Urothelium cell line (cell line): ENCODE measurements around the gene USP13.
A peak's percentile ranks its signal among the peaks of the same experiment; 100 is the strongest.
"Not testable (repeated sequence)": the region's sequence is repeated elsewhere in the genome, so short reads cannot be mapped to it uniquely, and the experiment has no call there.

Source experiments
- DNase-seq: peaks from one replicate; pipeline ENCODE4 v3.0.0; 2011; ENCODE audit warnings: low spot score, mixed read lengths
- FAIRE-seq: peaks from 2 replicates; lab custom pipeline; 2011; peaks lifted over from hg19 to GRCh38; lab: Jason Lieb, UNC

The USP13 gene

GRCh38 chr3:179653096-179653797 lies 407 bp downstream of the USP13 start:
- DNase-seq (peak; percentile 61), FAIRE-seq (no peak)

- no peak for FAIRE-seq
These were observed 2.4 kb downstream of the USP13 start for GRCh38 chr3:179655236-179655635.

DNA sequence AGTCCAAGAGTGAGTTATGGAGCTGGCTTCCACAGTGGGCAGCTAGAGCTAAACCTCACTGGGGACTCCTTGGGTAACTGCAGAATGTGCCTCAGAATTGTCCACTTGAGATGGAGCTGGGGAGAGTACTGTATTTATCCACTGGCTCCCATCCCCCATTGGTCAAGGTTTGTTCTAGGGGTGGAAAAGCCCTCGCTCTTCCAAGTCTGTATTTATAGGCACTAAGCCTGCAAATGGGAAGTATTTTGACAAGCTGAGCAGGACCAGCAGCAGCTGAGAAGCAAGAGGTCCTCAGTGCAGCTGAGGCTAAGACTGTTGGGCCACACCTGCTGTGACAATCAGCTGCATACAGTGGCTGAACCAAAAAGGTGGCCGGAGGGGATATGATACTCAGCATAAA lies 5.8 kb downstream of the USP13 start:
- DNase-seq (no peak), FAIRE-seq (no peak)

More at GRCh38 chr3:179655236-179655635, 2.4 kb downstream of the USP13 start:
- no peak for DNase-seq

DNA sequence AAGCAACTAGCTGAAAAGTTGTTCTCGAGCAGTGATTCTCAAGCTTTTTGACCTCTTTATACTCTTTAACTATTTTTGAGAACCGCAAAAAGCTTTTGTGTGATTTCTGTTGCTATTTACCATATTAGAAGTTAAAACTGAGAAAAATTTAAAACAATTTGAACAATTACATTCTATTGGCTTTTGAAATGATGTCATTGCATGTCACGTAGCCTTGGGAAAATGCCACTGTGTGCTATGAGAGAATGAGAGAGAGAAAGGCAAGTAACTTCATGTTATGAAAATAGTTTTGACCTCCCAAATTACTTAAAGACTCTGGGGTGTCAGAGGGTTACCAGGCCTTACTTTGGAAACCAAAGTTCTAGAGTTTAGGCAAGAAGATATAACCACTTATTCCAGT lies 8.0 kb downstream of the USP13 start:
- no peak for DNase-seq
- no peak for FAIRE-seq

DNA sequence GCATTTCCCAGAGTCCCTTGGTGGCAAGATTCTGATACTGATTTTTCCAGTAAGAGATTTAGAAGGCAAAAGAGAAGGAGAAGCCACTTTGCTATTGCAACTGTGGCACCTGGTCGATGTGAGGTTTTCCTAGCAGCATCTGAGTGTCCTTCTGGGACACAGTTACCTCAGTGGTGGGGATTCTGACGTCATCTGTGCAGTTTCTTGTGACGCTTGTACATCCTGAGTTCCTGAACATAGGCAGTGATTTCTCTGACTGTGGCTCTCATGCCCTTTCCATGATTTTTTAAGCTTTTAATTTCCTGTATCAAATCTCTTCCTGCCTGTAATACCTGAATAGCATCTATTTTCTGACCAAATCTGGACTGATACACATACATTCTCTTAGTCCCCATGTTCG lies 8.9 kb downstream of the USP13 start:
- DNase-seq: no peak
- no peak for FAIRE-seq

DNA sequence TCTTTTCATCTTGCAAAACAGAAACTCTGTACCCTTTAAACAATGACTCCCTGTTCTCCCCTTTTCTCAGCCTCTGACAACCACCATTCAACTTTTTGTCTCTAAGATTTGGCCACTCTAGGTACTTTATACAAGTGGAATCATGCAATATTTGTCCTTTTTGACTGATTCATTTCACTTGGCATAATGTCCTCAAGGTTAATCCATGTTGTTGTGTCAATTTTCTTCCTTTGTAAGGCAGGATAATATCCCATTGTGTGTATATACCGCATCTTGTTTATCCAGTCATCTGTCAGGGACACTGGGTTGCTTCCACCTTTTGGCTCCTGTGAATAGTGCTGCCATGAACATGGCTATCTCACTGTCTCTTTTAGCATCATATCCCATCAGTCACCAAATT lies 10.3 kb downstream of the USP13 start:
- FAIRE-seq (no peak), DNase-seq (no peak)

DNA sequence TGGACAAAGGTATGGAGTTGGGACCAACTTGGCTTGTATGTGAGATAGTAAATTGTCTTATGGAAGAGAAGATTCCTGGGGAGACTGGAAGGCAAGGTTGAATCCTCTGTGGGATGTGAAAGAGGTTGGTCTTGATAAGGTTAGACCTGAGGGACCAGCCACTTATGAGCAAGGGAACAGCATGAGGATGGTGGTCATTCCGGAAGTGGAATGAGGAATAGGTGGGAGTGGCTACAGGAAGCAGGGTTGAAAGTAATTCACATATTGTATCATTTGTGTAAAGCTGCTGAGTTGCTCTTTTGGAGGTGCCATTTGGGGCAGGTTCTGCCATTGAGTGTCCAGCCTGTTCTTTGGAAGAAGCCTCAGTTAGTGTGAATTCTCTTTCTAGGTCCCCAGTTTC lies 13.2 kb downstream of the USP13 start:
- no peak for FAIRE-seq
- no peak for DNase-seq

DNA sequence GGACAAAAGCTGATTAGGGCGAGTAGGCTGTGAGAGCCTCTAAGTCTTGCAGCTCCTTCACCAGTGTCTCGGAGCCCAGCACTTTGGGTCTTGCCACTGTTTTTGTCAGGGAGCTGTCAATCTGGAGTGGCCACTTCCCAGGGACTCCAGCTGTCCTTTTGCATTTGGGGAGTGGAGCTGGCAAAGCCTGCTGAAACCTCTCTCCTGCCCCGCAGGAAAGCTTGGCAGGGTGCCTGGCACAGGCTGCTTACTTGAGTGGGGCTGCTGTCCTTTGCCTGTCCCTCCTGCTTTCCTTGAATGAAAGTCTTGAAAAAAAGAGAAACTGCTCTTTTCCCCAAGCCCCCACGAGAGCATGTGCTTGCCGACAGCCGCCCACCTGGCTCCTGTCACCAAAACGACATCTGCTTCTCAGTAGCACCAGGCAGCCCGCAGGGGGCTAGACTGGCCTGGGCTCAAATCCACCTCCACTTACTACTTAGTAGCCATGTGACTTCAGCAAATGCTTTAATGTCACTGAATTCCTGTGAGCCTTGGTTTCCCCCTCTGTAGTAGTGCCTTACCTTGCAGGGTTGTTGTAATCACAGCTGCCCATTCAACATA lies 13.7 kb downstream of the USP13 start:
- FAIRE-seq: no peak
- DNase-seq: no peak

DNA sequence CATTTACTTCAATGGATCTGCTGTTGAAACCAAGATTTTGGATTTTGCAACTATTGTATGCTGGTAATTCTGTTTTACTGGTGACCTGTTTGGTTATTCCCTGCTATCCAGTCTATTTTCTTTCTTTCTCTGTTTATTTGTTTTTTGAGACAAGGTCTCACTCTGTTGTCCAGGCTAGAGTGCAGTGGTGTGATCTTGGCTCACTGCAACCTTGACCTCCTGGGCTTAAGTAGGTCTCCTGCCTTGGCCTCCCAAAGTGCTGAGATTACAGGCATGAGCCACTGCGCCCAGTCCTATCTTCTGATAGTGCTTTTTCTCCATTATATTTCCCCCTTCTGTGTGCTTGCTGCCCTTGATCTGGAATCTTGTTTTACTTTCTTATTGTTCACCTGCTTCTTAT lies 15.6 kb downstream of the USP13 start:
- FAIRE-seq: no peak
- DNase-seq: no peak

GRCh38 chr3:179670311-179670710 lies 17.5 kb downstream of the USP13 start:
- FAIRE-seq (no peak), DNase-seq (no peak)

DNA sequence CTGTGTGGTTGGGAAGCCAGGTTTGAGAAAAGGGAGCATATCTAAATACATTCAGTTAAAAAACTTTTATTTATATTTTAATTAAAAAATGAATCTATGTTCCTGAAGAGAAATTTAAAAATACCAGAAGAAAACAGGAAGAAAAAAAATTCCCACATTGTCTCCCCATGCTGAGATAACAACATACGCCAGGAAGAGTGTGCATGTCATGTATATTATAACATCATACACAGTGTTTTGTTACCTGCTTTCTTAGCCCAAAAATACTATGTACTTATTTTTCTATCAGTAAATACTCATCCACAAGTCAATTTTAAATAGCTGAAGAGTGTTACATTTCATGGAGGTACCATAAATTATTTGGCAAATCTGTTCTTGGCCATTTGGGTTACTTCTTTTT lies 18.5 kb downstream of the USP13 start:
- FAIRE-seq (no peak), DNase-seq (no peak)

- DNase-seq (no peak), FAIRE-seq (no peak)
These were observed 19.0 kb downstream of the USP13 start for GRCh38 chr3:179671747-179672242.

DNA sequence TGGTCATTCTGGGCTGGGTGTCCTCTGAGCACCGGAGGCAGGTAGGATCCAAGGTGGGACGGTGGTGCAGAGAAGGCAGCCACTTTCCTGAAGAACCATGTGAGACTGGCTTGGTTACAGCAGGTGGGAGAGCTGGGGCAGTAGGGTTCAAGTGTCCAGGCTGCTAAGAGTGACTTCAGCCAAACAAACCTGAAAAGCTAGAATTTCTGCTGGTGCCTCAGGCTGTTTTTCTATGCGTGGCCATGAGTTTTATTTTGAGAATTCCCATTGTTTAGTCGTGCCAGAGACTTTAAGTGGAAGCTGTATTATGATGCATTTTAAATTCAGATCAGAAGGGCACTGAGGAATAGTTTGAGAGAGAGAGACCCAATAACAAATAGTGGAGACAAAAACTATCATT lies 20.1 kb downstream of the USP13 start:
- FAIRE-seq (no peak), DNase-seq (no peak)

DNA sequence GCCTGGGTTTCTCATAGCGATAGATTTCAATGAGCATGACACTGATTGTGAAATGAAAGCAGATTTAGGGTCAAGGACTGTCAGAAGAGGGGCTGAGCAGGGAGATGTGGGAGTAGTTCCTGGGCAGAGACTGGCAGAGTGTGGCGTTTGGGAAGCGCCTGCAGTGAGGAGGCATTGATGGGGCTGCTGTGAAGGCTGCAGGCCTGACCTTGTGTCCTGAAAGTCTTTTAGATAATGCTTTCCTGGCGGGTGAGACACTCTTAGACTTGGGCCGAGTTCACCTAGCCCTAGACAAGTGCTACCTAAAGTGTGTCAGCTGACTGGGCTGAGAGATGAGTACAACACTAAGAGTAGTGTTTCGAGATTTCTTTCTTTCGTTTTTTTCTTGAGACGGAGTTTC lies 20.7 kb downstream of the USP13 start:
- DNase-seq (no peak), FAIRE-seq (no peak)

GRCh38 chr3:179676081-179676480 lies 23.2 kb downstream of the USP13 start:
- no peak for DNase-seq

GRCh38 chr3:179677884-179678283 lies 25.0 kb downstream of the USP13 start:
- no peak for DNase-seq
- FAIRE-seq: no peak

More at GRCh38 chr3:179676081-179676480, 23.2 kb downstream of the USP13 start:
- FAIRE-seq: no peak

GRCh38 chr3:179681492-179682263 lies 28.8 kb downstream of the USP13 start:
- FAIRE-seq (no peak), DNase-seq (no peak)

- FAIRE-seq (no peak), DNase-seq (no peak)
These were observed 29.7 kb downstream of the USP13 start for GRCh38 chr3:179682426-179683080.

DNA sequence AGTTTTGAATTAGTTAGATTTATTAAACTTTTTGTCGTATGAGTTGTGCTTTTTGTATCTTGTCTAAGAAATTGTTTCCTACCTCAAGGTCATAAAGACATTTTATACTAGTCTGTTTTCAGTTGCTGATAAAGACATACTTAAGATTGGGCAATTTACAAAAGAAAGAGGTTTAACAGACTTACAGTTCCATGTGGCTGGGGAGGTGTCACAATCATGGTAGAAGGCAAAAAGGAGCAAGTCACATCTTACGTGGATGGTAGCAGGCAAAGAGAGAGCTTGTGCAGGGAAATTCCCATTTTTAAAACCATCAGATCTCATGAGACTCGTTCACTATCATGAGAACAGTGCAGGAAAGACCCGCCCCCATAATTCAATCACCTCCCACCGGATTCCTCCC lies 30.4 kb downstream of the USP13 start:
- FAIRE-seq, DNase-seq: not testable (repeated sequence)

- DNase-seq (no peak), FAIRE-seq (no peak)
These were observed 35.2 kb downstream of the USP13 start for GRCh38 chr3:179687967-179688535.

- no peak for FAIRE-seq
These were observed 36.0 kb downstream of the USP13 start for GRCh38 chr3:179688850-179689249.

More at GRCh38 chr3:179688850-179689249, 36.0 kb downstream of the USP13 start:
- DNase-seq: no peak
